GM18858 (cell line): ENCODE data around the gene RFX4.

ENCODE experiments used
- ATAC-seq: cut with Tn5 transposase; IDR thresholded peaks from one replicate; pipeline ENCODE4 v1.9.1; 2021; ENCODE audit not compliant: unreplicated experiment

Gene RFX4

DNA sequence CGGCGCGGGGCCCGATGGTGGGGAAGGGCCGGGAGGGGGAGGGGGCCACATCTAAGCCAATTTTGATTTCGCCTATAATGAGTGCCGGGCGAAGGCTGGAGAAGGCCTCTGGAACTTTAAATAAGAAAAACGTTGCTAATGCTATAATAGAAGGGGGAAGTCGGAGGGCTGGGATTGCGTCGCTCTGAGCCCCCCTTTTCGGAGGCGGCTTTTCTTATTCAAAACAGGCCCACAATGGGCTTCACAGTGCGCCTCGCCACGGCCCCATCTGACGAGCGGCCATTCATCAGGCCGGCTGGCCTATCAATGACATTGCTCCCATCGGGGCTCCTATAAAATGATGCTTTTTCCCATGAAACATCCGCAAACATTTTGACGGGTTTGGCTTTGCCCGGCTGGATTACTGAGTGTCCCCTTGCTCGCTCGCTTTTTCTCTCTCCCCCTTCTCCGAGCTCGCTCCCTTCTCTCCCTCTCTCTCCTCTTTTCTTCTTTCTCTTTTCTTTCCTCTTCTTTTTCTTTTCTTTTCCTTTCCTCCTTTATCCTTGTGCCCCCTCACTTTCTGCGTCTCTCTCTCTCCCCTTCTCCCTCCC is at the start of gene RFX4:
Gene RFX4, plus strand, starts transcription at position 364 of the 590 bp plus-strand sequence. CDS start 317 bp downstream, outside the sequence.
- ATAC-seq = no peak

GRCh38 chr12:106541201-106541600 is 41.6 kb upstream of the RFX4 start:
- ATAC-seq = no peak

DNA sequence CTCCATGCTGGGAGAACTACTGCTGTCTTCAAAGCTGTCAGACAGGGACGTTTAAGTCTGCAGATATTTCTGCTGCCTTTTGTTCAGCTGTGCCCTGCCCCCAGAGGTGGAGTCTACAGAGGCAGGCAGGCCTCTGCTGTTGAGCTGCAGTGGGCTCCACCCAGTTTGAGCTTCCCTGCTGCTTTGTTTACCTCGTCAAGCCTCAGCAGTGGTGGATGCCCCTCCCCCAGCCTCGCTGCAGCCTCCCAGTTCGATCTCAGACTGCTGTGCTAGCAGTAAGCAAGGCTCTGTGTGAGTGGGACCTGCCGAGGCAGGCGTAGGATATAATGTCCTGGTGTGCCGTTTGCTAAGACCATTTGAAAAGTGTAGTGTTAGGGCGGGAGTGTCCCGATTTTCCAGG is 31.4 kb upstream of the RFX4 start:
- no peak for ATAC-seq

DNA sequence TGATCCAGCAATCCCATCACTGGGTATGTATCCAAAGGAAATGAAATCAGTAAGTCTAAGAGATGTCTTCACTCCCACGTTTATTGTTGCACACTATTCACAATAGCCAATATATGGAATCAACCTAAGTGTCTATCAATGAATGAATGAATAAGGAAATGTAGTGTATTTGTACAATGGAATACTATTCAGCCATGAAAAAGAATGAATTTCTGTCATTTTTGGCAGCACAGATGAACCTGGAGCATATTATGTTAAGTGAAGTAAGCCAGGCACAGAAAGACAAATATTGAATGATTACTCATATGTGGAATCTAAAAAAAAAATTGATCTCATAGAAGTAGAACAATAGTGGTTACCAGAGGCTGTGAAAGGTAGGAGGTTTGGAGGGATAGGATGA is 30.6 kb upstream of the RFX4 start:
- no peak for ATAC-seq

- ATAC-seq = no peak
Measured at GRCh38 chr12:106564678-106565329, 18.0 kb upstream of the RFX4 start.

GRCh38 chr12:106566771-106567170 is 16.0 kb upstream of the RFX4 start:
- no peak for ATAC-seq

DNA sequence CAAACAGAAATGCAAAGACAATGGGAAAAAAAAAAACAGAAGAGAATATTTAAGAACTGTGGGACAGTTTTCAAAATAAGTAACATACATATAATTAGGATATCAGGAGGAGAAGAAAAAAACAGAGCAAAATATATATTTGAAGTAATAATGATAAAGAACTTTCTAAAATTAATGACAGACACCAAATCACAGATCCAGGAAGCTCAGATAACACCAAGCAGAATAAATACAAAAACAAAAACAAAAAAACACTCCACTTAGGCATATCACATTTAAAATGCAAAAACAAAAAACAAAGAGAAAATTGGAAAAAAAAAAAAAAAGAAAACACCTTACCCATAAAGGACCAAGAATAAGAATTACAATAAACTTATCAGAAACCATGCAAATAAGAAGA is 9.6 kb upstream of the RFX4 start:
- ATAC-seq = no peak

DNA sequence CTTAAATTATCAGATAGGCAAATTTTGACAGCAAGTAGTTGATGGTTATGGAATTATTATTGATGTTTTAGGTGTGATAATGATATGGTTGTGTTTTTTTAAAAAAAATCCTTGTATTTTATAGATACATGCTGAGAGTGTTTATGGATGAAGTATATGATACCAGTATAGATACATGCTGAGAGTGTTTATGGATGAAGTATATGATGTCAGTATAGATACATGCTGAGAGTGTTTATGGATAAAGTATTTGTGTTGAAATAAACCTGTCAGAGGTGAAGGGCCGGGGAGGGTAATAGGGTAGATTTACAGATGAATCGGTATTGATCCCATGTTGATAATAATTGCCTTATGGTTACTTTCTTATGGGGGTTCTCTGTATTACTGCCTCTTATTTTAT is 6.0 kb upstream of the RFX4 start:
- ATAC-seq = no peak

DNA sequence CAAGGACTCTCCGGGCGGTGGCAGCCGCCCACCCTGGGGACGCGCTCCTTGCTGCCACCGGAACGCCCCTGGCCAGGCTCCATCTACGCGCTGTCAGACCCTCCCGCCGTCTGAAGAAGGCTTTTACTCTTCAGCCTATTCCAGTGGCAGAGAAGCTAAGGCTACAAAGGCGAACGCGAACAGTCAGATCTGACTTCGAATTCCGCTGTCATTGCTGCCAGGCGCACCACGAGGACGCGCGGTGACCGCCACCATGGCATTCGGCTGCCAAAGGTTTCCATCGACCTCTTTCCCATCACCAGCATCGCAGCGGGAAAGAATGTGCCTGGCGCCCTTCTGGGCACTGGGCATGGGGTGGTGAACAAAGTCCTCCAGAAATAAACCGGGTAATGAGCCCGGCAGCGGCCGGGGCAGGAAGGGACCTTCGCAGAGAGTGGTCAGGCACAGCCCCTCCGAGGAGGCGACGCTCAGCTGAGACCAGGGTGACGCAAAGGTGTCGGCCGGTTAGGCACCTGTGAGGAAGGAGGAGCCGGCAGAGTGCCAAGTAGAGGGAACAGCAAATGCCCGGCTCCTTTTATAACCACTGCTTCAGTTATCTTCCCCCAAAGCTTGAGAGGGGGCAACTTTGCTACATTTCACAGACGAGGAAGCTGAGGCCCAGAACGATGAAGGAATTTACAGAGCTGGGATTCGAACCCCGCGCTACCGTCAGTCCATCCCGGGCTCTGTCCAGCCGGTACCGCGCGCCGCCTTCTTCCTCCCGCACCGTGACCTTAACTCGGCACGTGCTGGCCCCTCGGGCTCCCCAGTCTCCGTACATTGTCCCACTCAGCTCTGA is 1.9 kb upstream of the RFX4 start:
- no peak for ATAC-seq

DNA sequence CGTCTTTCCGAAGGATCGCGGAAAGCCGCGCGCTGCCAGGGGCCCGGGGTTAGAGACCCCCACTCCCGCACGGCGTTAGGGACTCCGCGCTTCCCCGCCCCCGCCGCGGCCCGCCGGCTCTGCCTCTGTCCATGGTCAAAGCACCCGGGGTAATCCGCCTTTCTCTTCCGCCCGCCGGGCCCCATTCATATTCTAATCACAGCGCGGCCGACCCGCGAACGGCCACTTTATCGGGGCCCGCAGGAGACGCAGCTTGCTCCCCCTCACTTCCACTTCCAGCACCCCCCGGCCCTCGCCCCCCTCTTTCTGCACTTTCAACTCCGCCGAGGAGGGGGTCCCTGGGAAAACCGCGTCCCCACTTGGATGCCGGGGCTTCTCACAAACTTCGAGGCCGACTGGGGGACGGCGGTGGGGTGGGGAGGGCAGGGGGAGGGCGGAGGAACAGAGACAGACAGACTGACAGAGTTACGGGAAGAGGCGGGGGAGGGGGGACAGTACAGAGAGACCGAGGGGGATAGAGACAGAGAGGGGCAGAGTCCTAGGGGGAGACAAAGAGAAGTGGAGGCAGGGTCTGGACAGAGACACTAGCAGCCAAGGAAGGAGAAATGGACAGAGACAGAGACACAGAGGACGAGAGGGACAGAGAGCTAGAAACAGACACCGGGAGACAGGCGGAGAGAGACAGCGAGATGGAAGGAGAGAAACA is 1.1 kb upstream of the RFX4 start:
- ATAC-seq = no peak

DNA sequence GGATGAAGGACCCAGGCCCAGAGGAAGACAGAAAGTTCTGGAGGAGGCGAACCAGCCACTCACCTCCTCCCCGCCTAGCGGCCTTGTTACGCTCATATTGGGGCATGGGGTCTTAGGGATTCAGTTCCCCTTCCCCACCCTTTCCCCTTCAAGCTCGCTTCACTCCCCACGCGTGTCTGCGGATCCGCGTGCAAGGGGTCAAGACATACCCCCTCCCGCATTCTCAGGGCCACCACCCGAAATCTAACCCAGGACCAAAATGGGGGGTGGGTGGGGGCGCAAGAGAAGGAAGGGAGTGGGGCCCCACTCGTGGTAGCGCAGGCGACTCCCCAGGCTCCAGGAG is 584 bp upstream of the RFX4 start:
- no peak for ATAC-seq

DNA sequence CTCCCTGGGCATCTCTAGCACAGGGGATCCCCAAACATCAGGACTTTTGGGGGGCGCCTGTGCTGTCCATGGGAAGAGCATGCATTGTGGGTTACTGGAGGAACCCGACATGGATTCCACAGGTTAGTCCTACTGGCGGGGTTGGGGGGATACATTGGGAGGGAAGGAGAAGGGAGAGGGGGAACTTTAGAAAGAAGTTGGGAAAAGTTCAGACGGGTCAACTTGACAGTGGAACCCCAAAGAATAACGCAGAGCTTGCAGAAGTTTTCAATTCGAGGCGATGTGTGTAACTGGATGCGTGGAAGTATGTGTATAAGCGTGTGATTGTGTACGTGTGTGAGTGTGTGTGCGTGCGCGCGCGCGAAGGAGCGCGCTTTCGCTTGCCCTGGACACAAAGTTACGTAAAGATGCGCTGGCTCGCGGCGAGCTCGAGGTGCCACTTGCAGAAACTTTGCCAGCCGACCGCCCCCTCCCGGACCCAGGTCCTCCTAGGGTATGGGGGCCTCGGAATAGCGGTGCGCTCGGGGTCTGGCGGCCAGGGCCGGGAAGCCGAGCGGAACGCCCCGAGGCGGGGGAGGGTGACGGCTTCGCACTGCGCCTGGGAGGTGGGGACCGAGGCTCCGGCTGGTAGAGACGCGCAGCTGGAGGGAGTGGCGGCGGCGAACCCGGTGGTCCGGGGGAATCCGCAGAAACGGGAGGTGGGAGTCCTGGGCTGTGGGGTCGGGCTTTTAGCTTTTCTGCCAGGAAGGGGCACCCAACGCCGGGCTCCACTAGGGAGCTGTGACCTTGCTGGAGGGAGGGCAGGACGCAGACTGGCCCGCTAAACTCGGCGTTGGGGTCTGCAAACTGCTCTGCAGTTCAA is 669 bp downstream of the RFX4 start:
- ATAC-seq = no peak

DNA sequence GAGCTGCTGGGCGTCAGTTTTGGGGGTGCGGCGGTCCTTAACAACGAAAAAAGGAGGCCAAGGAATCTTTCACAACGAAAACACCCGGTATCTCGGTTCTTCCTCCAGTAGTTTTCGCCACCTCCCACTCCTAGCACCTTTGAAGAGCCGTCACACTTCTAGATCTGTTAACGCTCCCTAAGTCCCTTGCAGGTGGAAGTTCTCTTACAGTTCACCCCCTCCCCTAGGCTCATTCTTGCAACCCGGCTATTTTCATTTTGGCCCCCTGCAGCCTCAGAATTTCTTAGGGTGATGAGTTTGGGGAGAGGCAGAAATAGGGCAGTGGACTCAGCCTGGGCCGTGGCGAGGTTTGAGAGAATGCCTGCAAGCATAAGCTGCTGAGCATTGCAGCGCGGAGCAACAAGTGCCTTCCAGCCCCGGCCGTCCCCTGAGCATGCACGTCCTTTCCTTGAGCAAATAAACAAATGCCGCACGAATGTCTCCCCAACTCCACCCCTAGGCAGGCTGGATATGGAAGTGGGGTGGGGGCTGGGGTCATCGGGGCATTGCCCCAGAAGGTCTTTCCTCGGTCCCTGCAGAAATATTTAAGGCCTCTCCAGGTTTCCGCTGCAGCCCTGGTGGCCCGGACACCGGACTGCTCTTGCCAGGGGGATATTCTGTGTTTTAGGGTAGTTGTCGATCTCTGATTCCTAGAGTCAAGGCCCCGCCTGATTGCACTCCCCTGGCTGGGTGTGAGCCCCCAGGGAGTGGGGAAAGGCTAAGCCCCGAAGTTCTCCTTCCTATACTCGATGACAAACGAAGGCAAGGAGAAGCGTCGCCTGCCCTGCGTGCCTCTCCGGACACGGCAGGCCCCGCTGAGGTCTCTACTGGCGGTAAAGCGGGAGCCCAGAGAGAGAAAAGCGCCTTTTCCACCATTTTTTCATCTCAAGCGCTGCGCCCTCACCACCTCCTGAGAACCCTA is 1.6 kb downstream of the RFX4 start:
- ATAC-seq = no peak

DNA sequence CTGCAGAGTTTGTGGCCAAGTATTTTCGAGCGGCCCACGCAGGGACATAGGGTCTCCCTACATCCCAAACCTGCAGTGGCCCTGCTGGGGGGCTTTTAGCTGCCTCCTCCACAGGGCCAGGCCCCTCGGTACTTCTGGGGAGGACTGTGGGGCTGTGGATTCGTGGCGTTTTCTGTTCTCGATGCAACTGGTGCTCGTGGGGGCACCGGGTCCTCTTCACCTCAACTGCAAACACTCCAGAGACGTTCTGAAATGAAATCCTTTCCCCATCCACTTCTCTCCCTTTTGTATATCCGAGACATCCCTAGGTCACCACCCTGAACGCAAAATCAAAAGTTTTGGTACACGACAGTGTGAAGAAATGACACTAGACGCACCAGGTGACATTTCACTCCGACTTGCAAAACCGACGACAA is 2.3 kb downstream of the RFX4 start:
- no peak for ATAC-seq

- no peak for ATAC-seq
Measured at GRCh38 chr12:106585521-106586277, 2.9 kb downstream of the RFX4 start.

- no peak for ATAC-seq
Measured at GRCh38 chr12:106586278-106586802, 3.5 kb downstream of the RFX4 start.

DNA sequence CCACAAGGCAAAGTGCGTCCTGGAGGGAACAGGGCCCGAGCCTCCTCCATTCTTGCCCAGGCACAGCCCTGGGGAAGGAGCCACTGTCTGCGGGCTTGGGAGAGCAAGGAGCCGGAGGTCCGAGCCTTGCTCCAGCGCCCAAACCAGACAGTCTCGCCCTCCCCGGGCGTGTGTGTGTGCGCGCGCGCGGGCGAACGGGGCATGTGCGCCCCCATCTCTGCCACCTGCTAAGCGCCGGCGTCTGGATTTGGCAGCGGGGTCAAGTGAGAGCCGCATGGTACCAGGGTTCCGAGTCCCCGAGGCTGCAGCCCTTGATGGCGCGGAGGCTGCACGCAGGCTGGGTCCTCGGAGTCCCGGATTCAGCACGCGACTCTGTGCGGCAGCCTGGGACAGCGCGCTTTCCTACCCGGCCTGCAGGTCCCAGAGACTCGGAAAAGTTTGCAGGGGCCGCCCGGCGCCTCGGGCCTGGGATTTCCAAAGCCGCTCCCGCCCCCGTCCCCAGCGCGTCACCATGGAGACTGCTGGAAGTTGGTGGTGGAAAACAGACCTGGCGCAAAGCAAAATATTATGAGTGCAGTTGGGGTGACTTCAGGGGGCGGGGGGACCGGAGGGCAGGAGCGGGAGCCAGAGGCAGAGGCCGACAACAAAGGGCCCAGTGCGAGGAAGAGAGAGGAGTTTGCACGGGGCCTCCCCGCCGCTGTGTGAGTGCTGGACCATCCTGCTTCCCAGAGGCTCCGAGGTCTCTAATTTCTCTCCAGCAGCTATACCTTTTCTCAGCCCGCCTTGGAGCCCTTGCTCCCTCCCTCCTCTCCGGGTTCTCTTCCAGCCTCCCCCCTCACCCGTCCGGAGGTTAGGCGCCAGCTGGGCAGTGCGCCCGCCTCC is 4.2 kb downstream of the RFX4 start:
- ATAC-seq = no peak

- no peak for ATAC-seq
Measured at GRCh38 chr12:106588771-106589170, 6.0 kb downstream of the RFX4 start.
